Ecto neural progenitor cell (in vitro differentiated cells): ENCODE results near the gene OBP2A.
A peak's percentile ranks its signal among the peaks of the same experiment; 100 is the strongest.

Experiments used
- DNase-seq: peaks from one replicate; pipeline ENCODE4 v3.0.0-alpha.2; 2018; ENCODE audit warnings: low spot score

OBP2A gene

DNA sequence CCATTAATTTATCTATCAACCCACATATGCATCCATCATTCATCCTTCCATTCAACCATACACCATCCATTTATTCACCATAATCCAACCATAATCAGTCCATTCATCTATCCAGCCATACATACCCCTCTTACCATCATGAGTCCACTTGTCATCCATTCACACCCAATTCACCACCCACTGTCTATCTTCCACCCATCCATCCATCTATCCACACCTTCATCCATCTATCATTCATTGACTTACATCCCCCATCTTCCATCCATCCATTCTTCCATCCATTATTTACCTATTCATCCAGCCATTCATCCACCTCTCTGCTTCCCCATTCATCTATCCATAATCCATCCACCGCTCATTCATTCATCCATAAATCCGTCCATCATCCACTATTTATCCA, 33.4 kb downstream of the OBP2A start:
- no peak for DNase-seq

DNA sequence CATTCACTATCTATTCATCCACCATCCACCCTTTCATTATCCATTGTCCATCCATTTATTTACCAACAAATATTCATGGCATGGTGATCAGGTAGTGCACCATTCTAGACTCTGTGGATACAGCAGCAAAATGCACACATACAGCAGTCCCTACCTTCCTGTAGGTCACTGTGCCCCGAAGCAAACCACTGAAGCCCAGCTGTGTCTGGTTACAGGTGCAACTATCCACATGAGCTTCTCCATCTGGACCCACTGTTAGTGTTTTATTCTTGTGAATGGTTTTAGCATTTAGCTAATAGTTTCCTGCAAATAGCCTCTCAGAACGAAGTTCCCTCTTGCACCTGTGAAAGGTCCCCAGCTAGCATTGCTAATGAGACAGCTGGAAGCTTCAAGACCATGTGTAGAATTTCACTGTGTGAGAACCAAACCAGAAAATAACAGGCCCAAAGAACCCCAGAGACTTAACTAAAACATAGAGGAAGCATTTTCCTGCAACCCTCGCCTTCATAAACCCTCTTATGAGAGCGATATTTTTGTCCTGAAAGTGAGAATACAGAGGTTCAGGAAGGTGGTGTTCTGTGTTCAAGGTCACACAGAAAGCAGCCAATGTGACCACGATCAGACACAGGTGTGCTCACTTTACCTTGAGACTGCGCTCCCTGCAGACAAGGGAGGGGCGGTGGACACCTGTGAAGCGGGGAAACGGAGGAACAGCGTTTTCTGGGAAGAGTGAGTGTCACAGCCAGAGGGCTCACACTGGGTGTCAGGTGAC, 34.1 kb downstream of the OBP2A start:
- no peak for DNase-seq

- DNase-seq, result no peak
These were observed 34.9 kb downstream of the OBP2A start for GRCh38 chr9:135580664-135581380.

DNA sequence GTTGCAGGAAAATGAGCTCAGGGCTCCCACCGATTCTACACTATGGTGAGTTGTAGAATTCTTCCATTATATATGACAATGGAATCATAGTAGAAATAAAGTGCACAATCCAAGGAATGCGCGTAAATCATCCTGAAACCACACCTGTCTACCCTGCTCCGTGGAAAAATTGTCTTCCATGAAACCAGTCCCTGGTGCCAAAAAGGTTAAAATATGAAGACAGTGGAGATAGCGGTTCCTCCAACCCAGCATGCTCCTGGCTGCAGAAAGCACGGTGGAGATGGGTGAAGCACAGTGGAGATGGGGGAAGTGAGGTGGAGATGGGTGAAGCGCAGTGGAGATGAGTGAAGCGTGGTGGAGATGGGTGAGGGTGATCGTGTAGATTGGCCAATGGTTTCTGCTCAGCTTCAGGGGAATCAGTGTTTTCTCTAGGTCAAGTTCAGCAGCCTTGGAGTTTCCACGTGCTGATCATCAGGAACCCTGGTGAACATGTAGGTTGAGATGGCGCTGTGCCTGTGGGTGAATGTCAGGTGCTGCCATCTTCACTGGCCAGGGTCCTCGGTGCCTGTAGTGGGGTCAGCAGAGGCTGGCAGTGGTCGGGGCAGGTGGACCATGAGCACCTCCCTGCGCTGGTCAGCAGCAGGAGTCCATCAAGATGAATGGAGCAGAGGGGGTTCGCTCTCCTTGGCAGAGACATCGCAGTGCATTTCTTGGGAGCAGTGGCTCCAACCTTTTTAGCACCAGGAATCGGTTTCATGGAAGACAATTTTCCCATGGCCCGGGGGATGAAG, 35.9 kb downstream of the OBP2A start:
- no peak for DNase-seq

- no peak for DNase-seq
These were observed 36.6 kb downstream of the OBP2A start for GRCh38 chr9:135582541-135582940.

- DNase-seq, result peak; percentile 36
These were observed 37.2 kb downstream of the OBP2A start for GRCh38 chr9:135582966-135583687.

DNA sequence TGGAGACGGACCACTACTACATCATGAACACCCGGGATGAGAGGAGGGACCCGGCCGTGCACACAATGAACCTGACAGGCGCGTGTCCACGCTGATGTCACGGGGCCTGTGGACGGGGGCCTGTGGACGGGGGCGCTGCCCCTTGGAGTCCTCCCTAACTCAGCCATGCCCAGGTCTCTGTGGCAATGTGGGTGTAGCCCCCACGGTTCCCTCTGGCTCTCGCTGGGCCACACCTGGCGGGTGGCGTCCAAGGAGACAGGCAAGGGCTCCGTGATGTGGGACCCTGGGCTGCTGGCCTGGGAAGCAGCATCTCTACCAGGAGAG, 37.7 kb downstream of the OBP2A start:
- no peak for DNase-seq

GRCh38 chr9:135584371-135584770, 38.4 kb downstream of the OBP2A start:
- DNase-seq, result no peak

DNA sequence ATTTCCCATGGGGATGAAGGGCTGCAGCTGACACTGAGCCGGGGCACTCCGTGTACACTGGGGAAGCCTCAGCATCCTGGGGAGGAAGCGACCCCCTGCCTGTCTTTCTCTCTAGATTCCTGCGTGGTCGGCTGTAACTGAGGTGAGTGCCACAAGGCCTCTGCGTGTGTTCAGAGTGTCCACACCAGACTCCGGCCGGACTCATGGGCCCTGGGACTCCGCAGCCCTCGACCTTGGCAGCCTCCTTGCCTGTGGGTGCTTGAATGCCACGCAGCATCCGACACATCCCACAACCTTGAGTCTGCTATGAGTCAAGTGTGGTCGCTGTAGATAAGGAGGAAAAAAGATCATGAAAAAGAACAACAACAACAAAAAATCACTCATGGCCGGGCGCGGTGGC, 39.0 kb downstream of the OBP2A start:
- no peak for DNase-seq

DNA sequence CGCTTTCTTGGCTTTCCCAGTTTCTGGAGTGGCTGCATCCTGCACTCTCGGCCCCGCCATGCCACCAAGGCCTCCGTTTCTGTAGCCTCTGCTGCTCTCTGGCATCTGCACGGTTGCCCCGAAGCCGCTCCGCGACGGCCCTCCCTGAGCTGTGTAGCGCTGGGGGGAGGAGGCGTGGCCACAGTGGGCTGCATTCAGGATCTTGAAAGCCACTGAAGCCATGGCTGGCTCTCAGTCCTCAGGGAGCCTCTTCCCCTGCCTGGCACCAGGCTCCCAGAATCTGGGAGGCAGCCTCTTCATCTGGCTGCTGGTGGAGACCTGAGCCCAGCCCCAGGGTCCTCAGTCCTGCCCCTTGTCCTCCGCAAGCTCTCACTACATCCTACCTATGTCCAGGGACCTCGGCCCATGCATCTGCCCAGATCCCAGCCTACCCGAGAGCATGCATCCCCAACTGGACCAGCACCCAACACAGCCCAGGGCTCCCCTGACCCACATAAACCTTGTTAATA, 40.7 kb downstream of the OBP2A start:
- DNase-seq, result peak; percentile 44

DNA sequence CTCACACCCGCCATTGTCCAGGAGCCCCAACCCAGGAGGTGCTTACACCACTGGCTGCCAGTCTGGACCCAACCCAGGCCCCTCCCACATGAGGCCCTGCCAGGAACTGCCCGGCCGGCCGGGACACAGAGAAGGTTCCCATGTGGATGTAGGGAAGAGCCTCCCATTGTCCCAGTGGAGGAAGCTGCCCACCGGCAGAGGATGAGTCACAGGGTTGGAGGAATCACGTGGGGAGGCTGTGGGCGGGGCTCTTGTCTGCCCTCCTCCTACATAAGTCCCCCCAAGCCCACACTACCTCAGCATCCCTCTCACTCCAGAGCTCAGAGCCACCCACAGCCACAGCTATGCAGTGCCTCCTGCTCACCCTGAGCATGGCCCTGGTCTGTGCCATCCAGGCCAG, 41.7 kb downstream of the OBP2A start:
- DNase-seq, result no peak

- DNase-seq, result no peak
These were observed 42.4 kb downstream of the OBP2A start for GRCh38 chr9:135588371-135588770.

GRCh38 chr9:135588886-135589595, 43.1 kb downstream of the OBP2A start:
- DNase-seq, result peak; percentile 38

- DNase-seq, result no peak
These were observed 43.9 kb downstream of the OBP2A start for GRCh38 chr9:135589596-135590485.

DNA sequence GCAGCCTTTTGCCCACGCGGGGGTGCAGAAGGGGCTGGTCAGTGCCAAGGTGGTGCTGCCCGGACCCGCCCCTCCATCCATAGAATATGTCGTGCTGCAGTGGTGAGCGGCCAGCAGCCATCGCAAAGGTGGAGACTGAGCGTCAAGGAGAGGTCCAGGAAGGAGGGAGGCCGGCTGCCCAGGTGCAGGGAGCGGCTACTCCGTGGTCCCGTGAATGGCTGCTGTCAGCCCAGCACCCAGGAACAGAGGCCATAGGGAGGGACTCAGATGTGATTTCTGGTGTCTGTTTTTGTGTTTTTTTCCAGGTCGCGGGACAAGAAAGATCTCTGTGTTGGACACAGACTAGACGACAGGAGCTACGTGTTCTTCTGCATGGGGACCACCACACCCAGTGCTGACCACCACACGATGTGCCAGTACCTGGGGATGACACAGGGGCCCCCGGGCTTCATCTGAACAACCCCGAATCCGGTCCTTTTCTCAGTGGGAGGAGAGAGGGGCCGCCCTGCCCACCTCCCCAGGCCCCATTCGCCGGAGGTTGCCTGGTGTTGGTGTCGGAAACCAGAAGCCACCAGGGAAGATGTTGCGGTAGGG, 44.7 kb downstream of the OBP2A start:
- DNase-seq, result peak; percentile 40

DNA sequence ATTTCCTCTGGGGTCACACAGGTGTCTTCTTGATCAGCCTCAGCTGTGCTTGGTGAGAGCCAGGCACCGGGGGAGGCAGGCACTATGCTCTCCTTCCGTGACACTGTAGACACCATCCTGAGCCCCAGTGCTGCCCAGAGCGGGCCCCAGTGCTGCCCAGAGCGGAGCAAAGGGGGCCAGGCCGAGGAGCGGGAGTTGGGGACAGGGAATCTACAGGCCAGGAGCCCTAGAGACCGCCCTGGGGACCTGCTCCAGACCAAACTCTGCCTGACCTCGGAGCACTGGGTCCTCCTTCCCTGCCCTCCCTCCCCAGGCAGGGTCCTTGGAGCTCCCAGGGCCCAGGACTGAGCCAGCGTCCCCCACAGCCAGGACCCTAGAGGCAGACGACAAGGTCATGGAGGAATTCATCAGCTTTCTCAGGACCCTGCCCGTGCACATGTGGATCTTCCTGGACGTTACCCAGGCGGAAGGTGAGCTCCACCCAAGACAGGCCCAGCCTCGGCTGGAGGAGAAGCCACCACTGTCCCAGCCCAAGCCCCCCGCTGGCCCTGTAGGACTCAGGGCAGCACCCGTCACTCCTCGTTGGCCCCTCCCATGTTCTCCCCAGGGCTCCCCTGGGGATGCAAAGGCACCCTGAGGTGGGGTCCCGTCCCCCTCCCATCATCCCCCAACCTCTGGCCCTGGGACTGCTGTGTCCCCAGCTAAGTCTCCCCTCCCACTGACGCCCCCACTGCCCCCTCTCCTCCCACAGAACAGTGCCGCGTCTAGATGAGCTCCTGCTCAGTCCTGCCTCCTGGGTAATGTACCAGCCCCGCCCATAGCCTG, 45.8 kb downstream of the OBP2A start:
- peak; percentile 45 for DNase-seq

DNA sequence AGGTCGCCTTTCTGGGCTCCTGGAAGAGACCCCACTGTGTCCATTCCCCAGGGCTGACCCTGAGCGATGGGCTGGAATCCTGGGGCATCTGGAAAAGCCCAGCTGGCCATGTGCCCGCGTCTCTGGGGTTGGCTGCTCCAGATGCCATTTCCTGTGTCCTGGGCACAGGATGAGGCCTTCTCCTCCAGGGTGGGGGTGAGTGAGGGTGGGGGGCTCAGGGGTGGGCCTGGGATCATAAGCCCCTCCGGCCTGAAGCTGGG, 46.3 kb downstream of the OBP2A start:
- no peak for DNase-seq

DNA sequence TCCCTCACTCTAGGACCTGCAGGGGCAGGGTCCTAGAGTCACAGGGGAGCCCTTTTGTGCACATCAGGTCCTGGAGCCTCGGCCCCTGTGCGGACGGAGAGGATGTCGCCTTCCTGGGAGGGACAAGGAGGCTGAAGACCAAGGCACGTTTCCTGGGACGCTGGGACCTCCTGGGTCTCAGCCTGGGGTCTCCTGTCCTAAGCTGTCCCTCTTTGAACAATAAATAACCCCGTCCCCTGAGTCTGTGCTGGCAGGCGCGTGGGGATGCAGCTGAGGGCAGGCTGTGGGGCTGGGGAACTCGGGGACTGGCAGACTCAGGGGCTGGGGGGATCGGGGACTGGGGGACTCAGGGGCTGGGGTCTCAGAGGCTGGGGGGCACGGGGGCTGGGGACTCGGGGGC, 46.7 kb downstream of the OBP2A start:
- no peak for DNase-seq

DNA sequence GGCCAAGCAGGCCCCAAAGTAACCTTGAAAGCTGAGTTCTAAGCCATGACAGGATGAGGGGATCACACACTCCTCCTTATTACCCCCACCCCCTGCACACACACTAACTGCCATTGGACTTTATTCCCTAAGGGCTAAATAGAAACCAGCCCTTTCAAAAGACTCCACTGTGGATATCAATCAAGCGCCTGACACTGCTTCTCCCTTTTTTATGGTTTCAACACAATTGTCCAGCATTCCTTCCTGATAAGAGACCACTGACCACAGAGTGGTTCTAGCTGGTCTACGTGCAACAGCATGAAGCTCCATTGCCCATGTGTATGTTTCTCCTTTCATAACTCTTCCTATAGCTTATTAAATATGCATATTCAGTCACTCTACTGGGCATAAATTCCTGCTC, 50.3 kb downstream of the OBP2A start:
- DNase-seq, result no peak
